GM19238 (cell line): ENCODE data around the gene PTPA.
"Not testable (repeated sequence)": the region's sequence is repeated elsewhere in the genome, so short reads cannot be mapped to it uniquely, and the experiment has no call there.

Source experiments
- DNase-seq: peaks from one replicate; pipeline ENCODE4 v3.0.0; 2011; ENCODE audit warnings: low spot score; ENCODE audit not compliant: insufficient read length

The PTPA gene

DNA sequence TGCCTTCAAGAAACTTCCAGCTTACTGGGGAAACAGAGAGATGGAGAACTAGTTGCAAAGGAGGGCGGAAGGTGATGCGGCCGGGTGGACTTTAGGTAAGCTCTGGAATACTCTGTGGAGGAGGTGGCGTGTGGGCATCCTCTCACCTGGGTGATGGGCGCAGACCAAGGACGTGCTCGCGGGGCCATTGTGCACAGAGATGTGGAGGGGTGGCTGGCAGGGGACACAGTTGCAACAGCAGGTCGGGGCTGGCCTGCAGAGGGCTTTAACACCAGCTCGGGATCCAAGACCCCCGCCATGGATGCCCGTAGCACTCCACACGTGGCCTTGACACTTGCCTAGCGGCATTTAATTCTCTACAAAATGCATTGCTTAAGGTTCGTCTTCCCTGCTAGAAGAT lies 40.3 kb downstream of the PTPA start:
- DNase-seq: no peak

DNA sequence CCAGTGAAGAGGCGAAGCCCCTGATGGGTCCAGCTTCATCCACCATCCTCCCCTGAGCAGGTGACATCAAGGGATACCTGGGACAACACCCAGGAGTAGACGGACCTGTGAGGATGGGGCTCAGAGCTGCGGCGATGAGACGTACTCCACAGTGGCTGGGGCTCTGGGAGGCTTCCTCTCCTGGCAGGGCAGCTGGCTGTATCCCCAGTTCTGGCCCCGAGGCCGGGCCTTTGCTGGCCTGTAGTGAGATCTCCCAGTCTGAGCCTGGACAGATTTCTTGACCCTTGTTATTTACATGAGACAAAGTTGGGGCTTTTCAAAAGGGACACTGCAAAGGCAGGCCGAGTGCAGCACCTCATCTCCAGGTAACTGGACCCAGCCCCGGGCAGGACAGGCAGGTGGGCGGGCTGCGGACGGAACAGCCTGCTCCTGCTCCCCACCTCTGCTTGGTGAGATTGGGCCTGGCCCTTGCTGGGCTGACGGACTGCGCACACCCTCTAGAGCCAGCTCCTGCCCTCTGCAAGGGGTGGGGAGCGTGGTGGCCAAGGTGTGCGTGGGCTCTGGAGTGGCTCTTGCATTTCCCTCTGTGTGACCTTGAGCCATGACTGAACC lies 43.8 kb downstream of the PTPA start:
- no peak for DNase-seq

DNA sequence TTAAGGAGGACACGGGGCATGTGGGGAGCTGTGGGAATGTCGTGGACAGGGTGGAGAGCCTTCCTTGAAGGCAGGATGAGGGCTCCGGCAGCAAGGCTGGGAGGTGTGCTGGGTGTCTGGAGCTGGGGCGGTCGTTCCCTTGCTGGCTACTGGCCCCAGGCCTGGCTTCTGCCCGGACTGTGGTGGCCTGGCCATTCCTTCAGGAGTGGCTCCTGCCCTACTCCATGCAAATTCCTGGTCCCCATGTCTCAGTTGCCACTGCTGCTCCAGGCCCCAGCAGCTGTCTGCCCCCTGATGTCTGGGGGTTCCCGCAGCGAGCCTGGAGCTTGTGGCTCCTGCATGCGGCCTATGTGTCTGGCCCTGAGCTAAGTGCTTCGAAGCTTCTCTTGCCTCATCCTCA lies 44.9 kb downstream of the PTPA start:
- no peak for DNase-seq

GRCh38 chr9:129160712-129161533 lies 49.7 kb downstream of the PTPA start:
- no peak for DNase-seq

GRCh38 chr9:129161534-129161837 lies 50.3 kb downstream of the PTPA start:
- DNase-seq: no peak

- DNase-seq: no peak
Measured at GRCh38 chr9:129162497-129163197, 51.4 kb downstream of the PTPA start.

- not testable (repeated sequence) for DNase-seq
Measured at GRCh38 chr9:129163198-129163670, 52.0 kb downstream of the PTPA start.

DNA sequence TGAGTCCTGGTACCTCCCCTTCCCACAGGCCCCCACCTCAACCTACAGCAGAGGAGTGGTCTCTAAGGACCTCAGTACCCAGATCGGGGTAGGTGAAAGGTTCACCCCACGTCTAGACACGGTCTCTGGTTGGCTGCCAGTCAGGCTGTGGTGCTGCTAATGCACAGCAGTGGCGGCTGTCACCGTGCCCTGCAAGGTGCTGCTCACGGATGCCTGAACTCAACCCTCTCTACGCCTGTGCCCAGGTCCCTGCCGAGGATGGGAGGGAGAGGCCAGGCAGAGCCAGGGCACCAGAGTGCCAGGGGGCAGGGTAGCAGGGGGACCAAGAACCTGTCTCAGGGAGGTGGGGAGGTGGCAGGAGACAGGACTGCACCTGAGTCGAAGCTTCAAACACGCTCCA lies 52.5 kb downstream of the PTPA start:
- DNase-seq: no peak

DNA sequence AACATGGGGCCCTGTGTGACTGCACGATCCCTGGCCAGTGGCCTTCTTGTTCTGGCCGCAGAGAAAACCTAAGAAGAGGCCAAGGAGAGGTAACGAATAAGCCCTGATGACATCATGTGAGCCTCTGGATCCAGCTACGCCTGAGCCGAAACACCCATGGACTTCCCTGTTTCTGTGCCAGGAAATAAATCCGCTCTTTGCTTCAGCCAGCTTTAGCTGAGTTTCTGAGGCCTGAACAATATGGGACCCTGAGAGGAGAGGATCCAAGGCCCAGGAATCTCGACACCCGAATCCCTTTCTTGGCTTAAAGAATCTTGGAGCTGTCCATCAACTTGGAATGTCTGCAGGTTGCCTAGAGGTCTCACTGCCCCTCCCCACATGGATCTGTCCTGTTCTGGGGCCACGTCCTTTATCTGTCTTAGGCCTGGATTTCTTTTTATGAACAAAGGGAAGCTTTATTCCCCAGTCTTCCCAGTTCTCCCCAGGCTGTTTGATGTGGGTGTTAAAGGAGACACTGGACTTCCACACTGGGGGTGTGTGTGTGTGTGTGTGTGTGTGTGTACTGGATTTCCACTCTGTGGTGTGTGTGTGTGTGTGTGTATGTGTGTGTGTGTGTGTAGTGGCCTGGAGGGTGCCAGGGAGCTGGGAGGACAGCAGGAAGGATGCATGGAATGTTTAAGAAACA lies 53.2 kb downstream of the PTPA start:
- DNase-seq: no peak

DNA sequence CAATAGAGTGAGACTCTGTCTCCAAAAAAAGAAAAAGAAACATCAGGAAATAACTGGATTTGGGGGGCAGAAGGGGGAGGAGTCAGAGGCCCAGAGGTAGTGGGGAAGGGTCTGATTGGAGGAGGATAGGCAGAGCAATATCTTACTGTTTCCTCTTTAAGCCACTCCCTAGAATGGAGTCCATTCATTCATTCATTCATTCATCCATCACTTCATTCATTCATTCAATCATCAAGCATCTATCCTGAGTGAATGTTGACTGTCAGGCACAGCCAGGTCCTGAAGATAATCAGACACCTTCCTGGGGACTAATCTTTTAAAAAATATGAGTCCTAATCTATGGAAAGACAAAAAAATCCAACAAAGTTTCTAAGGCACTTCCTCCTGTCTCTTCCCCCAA lies 54.0 kb downstream of the PTPA start:
- DNase-seq: no peak

- DNase-seq: peak; percentile 32
Measured at GRCh38 chr9:129166623-129167557, 55.7 kb downstream of the PTPA start.

- DNase-seq: no peak
Measured at GRCh38 chr9:129170229-129170628, 59.0 kb downstream of the PTPA start.

DNA sequence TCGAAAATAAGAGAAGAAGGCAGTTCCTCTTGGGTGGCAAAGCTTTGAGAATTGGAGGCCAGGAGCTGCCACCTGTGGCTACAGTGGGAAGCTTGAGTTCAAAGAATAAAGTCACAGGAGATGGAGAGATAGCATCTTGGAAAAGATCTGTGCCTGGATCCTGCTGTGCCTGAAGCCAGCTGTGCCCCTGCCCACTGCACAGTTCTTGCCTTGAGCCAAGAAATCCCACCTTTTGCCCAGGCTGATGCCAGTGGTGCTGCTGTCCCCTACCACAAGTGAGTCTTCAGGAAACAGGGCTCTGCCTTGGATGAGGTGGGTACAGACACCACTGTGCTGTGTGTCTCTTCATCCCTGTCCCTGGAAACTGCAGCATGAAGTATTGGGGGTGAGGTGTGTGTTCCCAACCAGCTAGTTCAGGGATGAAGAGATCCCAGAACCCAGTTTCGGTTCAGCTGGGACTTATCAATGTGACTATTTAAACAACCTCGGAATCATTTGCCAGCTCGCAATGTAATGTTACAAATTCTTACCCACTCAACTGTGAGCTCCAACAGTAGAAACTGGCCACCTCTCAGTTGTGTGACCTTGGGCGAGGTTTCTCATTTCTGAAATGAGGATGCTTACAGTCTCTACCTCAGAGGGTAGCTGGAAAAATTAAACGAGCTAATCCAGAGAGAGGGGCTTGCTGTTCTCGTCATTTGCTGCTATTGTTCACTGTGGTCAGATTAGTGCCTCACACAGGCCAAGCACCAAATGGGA lies 61.0 kb downstream of the PTPA start:
- no peak for DNase-seq

DNA sequence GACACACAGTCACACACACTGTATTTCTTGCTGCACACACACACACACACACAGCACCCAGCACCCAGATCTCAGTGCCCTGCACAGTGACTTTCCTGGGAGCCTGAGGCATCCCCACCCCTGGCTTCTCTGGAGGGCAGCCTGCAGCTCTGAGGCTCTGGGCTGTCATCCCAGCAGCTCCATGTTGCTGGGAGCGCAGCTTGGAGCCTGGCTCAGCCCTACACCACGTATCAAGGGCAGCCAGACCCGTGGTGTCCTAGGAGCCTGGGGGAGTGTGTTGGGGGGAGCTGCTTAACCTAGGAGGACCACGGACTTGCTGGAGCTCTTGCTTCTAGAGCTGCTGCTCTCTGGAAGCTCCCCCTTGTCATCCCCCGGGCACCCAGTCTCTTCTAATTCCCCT lies 61.6 kb downstream of the PTPA start:
- DNase-seq: no peak

GRCh38 chr9:129173296-129174101 lies 62.3 kb downstream of the PTPA start:
- DNase-seq: no peak

DNA sequence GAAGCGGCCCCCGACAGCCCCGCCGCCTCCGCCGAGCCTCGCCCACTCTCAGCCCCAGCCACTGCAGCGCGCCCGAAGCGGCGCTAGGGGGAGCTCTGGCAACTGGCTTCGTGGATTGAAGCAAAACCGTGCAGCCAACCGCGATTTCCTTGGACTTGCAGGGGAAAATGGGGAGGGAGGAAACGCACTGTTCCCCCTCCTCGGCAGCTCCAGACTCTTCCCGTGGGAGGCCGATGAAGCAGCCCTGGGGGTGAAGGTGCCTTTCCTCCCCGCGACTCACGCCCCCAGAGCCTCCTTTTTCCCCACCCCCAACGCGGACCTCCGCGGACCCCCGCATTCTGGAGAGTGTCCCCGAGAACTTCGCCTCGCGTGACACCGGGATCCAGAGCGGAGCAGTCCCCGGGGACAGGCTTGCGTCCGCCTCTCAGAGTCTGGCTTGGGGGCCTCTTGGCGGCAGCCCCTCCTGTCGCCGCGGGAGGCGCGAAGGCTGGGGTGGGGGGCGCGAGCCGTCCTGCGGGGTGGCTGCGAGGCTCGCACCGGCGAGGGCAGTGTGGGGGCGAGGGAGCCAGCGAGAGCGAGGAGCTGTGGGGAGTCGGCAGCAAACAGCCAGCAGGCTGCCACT lies 63.0 kb downstream of the PTPA start:
- DNase-seq: peak; percentile 87

DNA sequence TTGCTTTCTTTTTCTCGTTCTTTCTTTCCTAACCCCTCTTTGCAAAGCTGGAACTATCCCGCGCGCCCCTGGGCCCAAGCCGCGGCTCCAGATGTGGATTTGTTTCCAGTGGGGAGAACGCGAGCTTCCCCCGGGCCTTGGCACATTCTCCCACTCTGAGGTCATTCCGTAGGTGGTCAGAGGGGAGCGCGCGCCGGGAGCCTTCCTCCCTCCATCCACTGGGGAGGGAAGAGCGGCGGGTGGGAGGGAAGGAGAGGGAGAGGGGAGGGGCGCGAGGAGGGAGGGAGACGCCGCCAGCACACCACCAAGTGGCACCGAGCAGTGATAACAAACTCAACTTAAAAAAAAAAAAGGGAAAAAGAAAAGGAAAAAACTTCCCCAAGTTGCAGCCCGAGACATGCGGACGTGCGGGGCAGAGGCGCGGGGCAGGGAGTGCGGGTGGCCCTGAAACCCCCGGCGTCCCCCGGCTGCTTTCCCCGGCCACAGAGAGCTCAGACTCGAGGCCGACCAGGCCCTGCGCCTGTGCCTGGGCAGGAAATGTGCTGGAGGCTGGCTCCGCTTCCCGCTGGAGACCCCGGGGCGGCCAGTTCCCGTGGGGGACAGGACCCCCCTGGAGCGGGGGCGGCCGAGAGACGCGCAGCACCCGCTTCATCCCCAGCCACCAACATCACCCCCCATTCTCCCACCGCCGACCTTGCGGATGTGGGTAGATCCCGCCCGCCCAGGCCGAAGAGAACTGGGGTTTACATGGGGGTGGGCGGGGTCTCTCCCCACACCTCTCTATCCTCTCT lies 63.7 kb downstream of the PTPA start:
- peak; percentile 42 for DNase-seq

DNA sequence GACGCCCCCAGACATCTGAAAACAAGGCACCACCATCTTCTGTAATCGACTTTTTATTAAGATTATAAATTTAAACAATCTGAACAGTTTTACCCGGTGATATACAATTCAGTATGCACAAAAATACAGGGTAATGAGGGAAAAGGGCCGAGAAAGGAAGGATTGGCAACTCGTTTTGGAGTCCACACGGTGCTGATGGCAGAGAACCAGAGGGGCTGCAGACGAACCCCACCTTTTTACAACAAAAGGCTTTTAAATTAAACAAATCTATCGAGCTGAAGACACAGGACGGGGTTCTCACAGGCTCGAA lies 64.3 kb downstream of the PTPA start:
- no peak for DNase-seq
